Kidney epithelial cell (primary cell): Measurements from ENCODE around the gene PRPF19. TPM values are rescaled to one million over a fixed set of nuclear protein-coding genes. Genes with fewer than 3 reads are reported as not detected.

Experiments
- DNase-seq: peaks from one replicate; pipeline ENCODE4 v3.0.0-alpha.2; 2010; ENCODE audit warnings: low read depth
- H3K27me3 ChIP-seq: 2 replicates; pipeline ENCODE4 v1.6.0; 2011; ENCODE audit warnings: low read length; ENCODE audit not compliant: control insufficient read depth, insufficient read depth
- H3K36me3 ChIP-seq: 2 replicates; pipeline ENCODE4 v1.5.1; 2011; ENCODE audit warnings: low read length; ENCODE audit not compliant: control insufficient read depth, insufficient read depth
- H3K4me3 ChIP-seq: 2 replicates; pipeline ENCODE4 v1.5.1; 2011; ENCODE audit warnings: low read depth, mild to moderate bottlenecking, control low read depth, low read length
- CTCF ChIP-seq: IDR thresholded peaks from 2 replicates; pipeline ENCODE4 v1.5.1; 2011; ENCODE audit warnings: mild to moderate bottlenecking, moderate library complexity, low read length, control low read depth, inconsistent platforms; ENCODE audit not compliant: insufficient read depth, poor library complexity, severe bottlenecking
- total RNA-seq: library from RNA; depleted of rRNA; stranded (reverse); fragments of >200 nt; gene quantifications from 2 replicates; pipeline ENCODE4 v1.2.3, GENCODE V29; 2015

The PRPF19 gene
- total RNA-seq, 1 donor from 2014 or later, result 98.8 TPM

GRCh38 chr11:60951904-60952741, 45.7 kb upstream of the PRPF19 start, which contains the start of gene SLC15A3:
Gene SLC15A3, minus strand, starts transcription at chr11:60952176. Its CDS starts 625 bp downstream, at chr11:60951551.
- no peak for TF ChIP-seq CTCF
- H3K27me3 ChIP-seq, result peaks cover 24% of the 10 kb centered on the region
- H3K4me3 ChIP-seq, result peak within 1 kb of the TSS; percentile 8
- DNase-seq, result no peak
- H3K36me3 ChIP-seq, result no peaks in the 10 kb centered on the region

DNA sequence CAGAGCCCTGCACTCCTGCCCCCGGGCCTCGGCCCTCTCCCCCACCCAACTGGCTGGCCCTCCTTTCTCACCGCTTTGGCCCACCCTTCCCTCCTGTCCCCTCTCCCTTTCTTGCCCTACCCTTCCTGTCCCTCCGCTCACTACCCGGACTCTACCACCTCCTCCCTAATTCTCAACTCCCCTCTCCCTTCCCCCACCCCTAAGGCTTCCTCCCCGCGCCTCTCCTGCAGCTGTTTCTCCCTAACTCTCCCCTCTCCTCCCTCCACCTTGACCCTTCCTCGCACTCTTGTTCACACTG, 45.2 kb upstream of the PRPF19 start:
- peaks cover 24% of the 10 kb centered on the region for H3K27me3 ChIP-seq
- no peaks in the 10 kb centered on the region for H3K36me3 ChIP-seq
- no peak for DNase-seq
- TF ChIP-seq CTCF, result no peak
- H3K4me3 ChIP-seq, result no peak overlapping the region

- no peak for DNase-seq
- TF ChIP-seq CTCF, result no peak
Observed at GRCh38 chr11:60950933-60951605, 44.7 kb upstream of the PRPF19 start.

DNA sequence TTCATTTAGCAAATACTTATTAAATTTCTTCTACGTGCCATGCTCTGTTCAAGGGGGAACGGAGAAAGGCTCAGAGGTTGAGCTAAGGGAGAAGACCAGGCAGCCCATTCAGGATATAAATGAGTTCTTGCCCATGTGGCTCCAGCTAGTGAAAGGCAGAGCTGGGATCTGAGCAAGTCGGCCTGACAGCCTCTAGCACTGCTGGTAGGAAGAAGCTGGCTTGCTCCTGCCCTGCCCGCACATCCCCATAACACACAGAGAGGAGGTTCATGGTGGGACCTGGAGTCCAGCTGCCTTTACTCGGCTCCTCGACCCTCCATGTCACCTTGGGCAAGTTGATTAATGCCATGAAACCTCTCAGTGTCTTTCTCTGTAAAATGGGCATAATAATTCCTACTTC, 43.6 kb upstream of the PRPF19 start:
- no peak for DNase-seq
- Histone ChIP-seq H3K27me3 (peaks cover 24% of the 10 kb centered on the region), H3K4me3 (no peak overlapping the region), H3K36me3 (no peaks in the 10 kb centered on the region)
- TF ChIP-seq CTCF, result no peak

More at GRCh38 chr11:60950933-60951605, 44.7 kb upstream of the PRPF19 start:
- Histone ChIP-seq H3K4me3 (no peak overlapping the region), H3K27me3 (peaks cover 24% of the 10 kb centered on the region), H3K36me3 (no peaks in the 10 kb centered on the region)

GRCh38 chr11:60948250-60948649, 41.9 kb upstream of the PRPF19 start:
- H3K27me3 ChIP-seq, result peaks cover 24% of the 10 kb centered on the region
- TF ChIP-seq CTCF, result no peak
- H3K36me3 ChIP-seq, result no peaks in the 10 kb centered on the region

DNA sequence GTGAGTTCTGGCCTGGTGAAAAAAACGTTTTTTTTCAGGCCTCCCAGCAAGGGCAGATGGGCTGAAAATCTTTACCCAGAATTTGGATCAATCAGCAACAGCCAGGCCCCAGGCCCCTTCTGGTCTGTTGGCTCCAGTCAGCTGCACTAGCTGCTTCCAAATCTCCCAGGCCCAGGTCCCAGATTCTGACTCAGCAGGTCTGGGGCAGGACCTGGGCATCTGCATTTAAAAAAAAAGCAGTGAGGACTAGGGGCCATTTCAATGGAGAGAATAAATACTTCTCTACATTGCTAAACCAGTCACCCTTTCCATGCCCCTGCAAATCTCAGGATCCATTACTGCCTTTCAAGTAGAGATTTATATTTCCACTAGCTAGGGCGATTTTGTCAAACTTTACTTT, 41.3 kb upstream of the PRPF19 start:
- no peak for DNase-seq
- Histone ChIP-seq H3K4me3 (no peak overlapping the region), H3K27me3 (peaks cover 24% of the 10 kb centered on the region), H3K36me3 (no peaks in the 10 kb centered on the region)
- no peak for TF ChIP-seq CTCF

More at GRCh38 chr11:60948250-60948649, 41.9 kb upstream of the PRPF19 start:
- DNase-seq, result no peak
- H3K4me3 ChIP-seq, result no peak overlapping the region
